Measurements from ENCODE around the gene UFD1. TPM values are rescaled to one million over a fixed set of nuclear protein-coding genes. Genes with fewer than 3 reads are reported as not detected.

Gene UFD1
- total RNA-seq, 1 donor from 2014 or later: 37.7 TPM

- Histone ChIP-seq H3K4me1 (peaks cover 15% of the 10 kb centered on the region), H3K36me3 (no peaks in the 10 kb centered on the region), H3K27ac (no peak overlapping the region), H3K9me3 (ENCODE audit: low read depth) (no peaks in the 10 kb centered on the region), H2AFZ (replicated peaks) (no peak overlapping the region), H3K4me3 (no peak overlapping the region), H3K9ac (no peak overlapping the region), H3F3A (ENCODE audit: low read depth) (peaks cover 29% of the 10 kb centered on the region), H4K20me1 (ENCODE audit: low read depth) (peaks cover 20% of the 10 kb centered on the region), H3K27me3 (no peaks in the 10 kb centered on the region), H3K79me2 (ENCODE audit: low read depth) (peaks cover 32% of the 10 kb centered on the region), H3K4me2 (no peak overlapping the region)
- no peak for DNase-seq (ENCODE audit: low spot score)
- Mint-ChIP-seq H3K27me3 (ENCODE audit: insufficient read depth, low read depth) (peaks cover 3% of the 10 kb centered on the region), H3K36me3 (peaks cover 15% of the 10 kb centered on the region), H3K4me1 (peaks cover 19% of the 10 kb centered on the region), H3K9me3 (no peaks in the 10 kb centered on the region), H3K4me3 (no peak overlapping the region), H3K27ac (no peak overlapping the region)
- TF ChIP-seq EZH2 (IDR thresholded peaks at IDR 0.05) (no peak), EZH2phosphoT487 (IDR thresholded peaks at IDR 0.05) (no peak), CTCF (IDR thresholded peaks at IDR 0.05) (no peak)
Observed at GRCh38 chr22:19434829-19435580, 44.0 kb downstream of the UFD1 start.

GRCh38 chr22:19434401-19434800 is 44.6 kb downstream of the UFD1 start:
- peaks cover 35% of the 10 kb centered on the region for H3K79me2 ChIP-seq (ENCODE audit: low read depth)
- DNase-seq (ENCODE audit: low spot score): no peak
- no peak overlapping the region for H3K9ac ChIP-seq
- no peaks in the 10 kb centered on the region for H3K27me3 ChIP-seq
- peaks cover 18% of the 10 kb centered on the region for H3K4me1 ChIP-seq
- H3K4me3 ChIP-seq: no peak overlapping the region
- Mint-ChIP-seq H3K9me3 (no peaks in the 10 kb centered on the region), H3K4me1 (peaks cover 25% of the 10 kb centered on the region), H3K27ac (no peak overlapping the region), H3K4me3 (no peak overlapping the region), H3K27me3 (ENCODE audit: insufficient read depth, low read depth) (peaks cover 3% of the 10 kb centered on the region), H3K36me3 (peaks cover 15% of the 10 kb centered on the region)
- H3K36me3 ChIP-seq: no peaks in the 10 kb centered on the region
- no peak overlapping the region for H3K27ac ChIP-seq
- no peak overlapping the region for H3K4me2 ChIP-seq
- peaks cover 26% of the 10 kb centered on the region for H4K20me1 ChIP-seq (ENCODE audit: low read depth)
- no peak overlapping the region for H2AFZ ChIP-seq (replicated peaks)
- peaks cover 29% of the 10 kb centered on the region for H3F3A ChIP-seq (ENCODE audit: low read depth)
- H3K9me3 ChIP-seq (ENCODE audit: low read depth): no peaks in the 10 kb centered on the region
- no peak for TF ChIP-seq EZH2 (IDR thresholded peaks at IDR 0.05)
- TF ChIP-seq CTCF (IDR thresholded peaks at IDR 0.05): no peak
- no peak for TF ChIP-seq EZH2phosphoT487 (IDR thresholded peaks at IDR 0.05)

- H3K9ac ChIP-seq: peak within 1 kb of the TSS; percentile 64
- peak within 1 kb of the TSS; percentile 91 for H3K4me3 Mint-ChIP-seq
- peaks cover 31% of the 10 kb centered on the region for H3K4me1 Mint-ChIP-seq
- TF ChIP-seq EZH2phosphoT487 (IDR thresholded peaks at IDR 0.05) (no peak), CTCF (IDR thresholded peaks at IDR 0.05) (peak; percentile 0), EZH2 (IDR thresholded peaks at IDR 0.05) (no peak)
- peak within 1 kb of the TSS; percentile 78 for H3K27ac ChIP-seq
- H3K4me1 ChIP-seq: peaks cover 18% of the 10 kb centered on the region
- no peaks in the 10 kb centered on the region for H3K9me3 Mint-ChIP-seq
- H3K36me3 ChIP-seq: no peaks in the 10 kb centered on the region
- peak within 1 kb of the TSS; percentile 81 for H2AFZ ChIP-seq (replicated peaks)
- peaks cover 45% of the 10 kb centered on the region for H3K79me2 ChIP-seq (ENCODE audit: low read depth)
- H3K4me3 ChIP-seq: peak within 1 kb of the TSS; percentile 66
- H3K36me3 Mint-ChIP-seq: peaks cover 13% of the 10 kb centered on the region
- no peaks in the 10 kb centered on the region for H3K27me3 ChIP-seq
- peak; percentile 89 for DNase-seq (ENCODE audit: low spot score)
- peaks cover 2% of the 10 kb centered on the region for H3K27me3 Mint-ChIP-seq (ENCODE audit: insufficient read depth, low read depth)
- H4K20me1 ChIP-seq (ENCODE audit: low read depth): peaks cover 35% of the 10 kb centered on the region
- peaks cover 29% of the 10 kb centered on the region for H3F3A ChIP-seq (ENCODE audit: low read depth)
- H3K27ac Mint-ChIP-seq: peak within 1 kb of the TSS; percentile 66
- peak within 1 kb of the TSS; percentile 95 for H3K4me2 ChIP-seq
- no peaks in the 10 kb centered on the region for H3K9me3 ChIP-seq (ENCODE audit: low read depth)
Observed at GRCh38 chr22:19432133-19432851, 46.7 kb downstream of the UFD1 start, which contains the start of gene MRPL40. MRPL40 (plus strand) TSS chr22:19432545; CDS start chr22:19432555, 10 bp downstream.
